Measurements from ENCODE around the gene PRDM16.
"Not testable (repeated sequence)": the region's sequence is repeated elsewhere in the genome, so short reads cannot be mapped to it uniquely, and the experiment has no call there.

PRDM16 gene

GRCh38 chr1:3146907-3147306 lies 77.9 kb downstream of the PRDM16 start:
- DNase-seq = no peak

GRCh38 chr1:3148171-3148570 lies 79.2 kb downstream of the PRDM16 start:
- no peak for DNase-seq

- no peak for DNase-seq
Observed at GRCh38 chr1:3149277-3149676, 80.3 kb downstream of the PRDM16 start.

GRCh38 chr1:3151456-3151855 lies 82.5 kb downstream of the PRDM16 start:
- no peak for DNase-seq

GRCh38 chr1:3152143-3152542 lies 83.1 kb downstream of the PRDM16 start:
- no peak for DNase-seq

- DNase-seq = no peak
Observed at GRCh38 chr1:3153197-3153596, 84.2 kb downstream of the PRDM16 start.

- DNase-seq = no peak
Observed at GRCh38 chr1:3153902-3154795, 85.1 kb downstream of the PRDM16 start.

GRCh38 chr1:3155056-3155925 lies 86.3 kb downstream of the PRDM16 start:
- no peak for DNase-seq

- no peak for DNase-seq
Observed at GRCh38 chr1:3155926-3156220, 86.9 kb downstream of the PRDM16 start.

GRCh38 chr1:3156936-3157335 lies 87.9 kb downstream of the PRDM16 start:
- DNase-seq = no peak

GRCh38 chr1:3158347-3158746 lies 89.3 kb downstream of the PRDM16 start:
- no peak for DNase-seq

GRCh38 chr1:3159121-3159520 lies 90.1 kb downstream of the PRDM16 start:
- no peak for DNase-seq

GRCh38 chr1:3159996-3160395 lies 91.0 kb downstream of the PRDM16 start:
- no peak for DNase-seq

GRCh38 chr1:3160647-3161145 lies 91.7 kb downstream of the PRDM16 start:
- no peak for DNase-seq

GRCh38 chr1:3161176-3161840 lies 92.3 kb downstream of the PRDM16 start:
- no peak for DNase-seq

- no peak for DNase-seq
Observed at GRCh38 chr1:3162322-3162882, 93.4 kb downstream of the PRDM16 start.

GRCh38 chr1:3163356-3163755 lies 94.4 kb downstream of the PRDM16 start:
- DNase-seq = no peak

- DNase-seq = no peak
Observed at GRCh38 chr1:3164671-3165070, 95.7 kb downstream of the PRDM16 start.

GRCh38 chr1:3165189-3165588 lies 96.2 kb downstream of the PRDM16 start:
- not testable (repeated sequence) for DNase-seq

- no peak for DNase-seq
Observed at GRCh38 chr1:3166206-3166918, 97.4 kb downstream of the PRDM16 start.

- no peak for DNase-seq
Observed at GRCh38 chr1:3167255-3167654, 98.3 kb downstream of the PRDM16 start.

- DNase-seq = no peak
Observed at GRCh38 chr1:3168678-3169077, 99.7 kb downstream of the PRDM16 start.

Data from eye (tissue), 1 donor.